Keratinocyte (primary cell): ENCODE data around the gene MAD1L1. TPM values are rescaled to one million over a fixed set of nuclear protein-coding genes. Genes with fewer than 3 reads are reported as not detected.
"Not testable (repeated sequence)": the region's sequence is repeated elsewhere in the genome, so short reads cannot be mapped to it uniquely, and the experiment has no call there.

Experiments used
- DNase-seq: peaks from one replicate; pipeline ENCODE4 v3.0.0-alpha.2; 2011; ENCODE audit warnings: low read depth, missing footprints, low spot score
- FAIRE-seq: peaks from 2 replicates; lab custom pipeline; 2011; peaks lifted over from hg19 to GRCh38; lab: Jason Lieb, UNC
- H2AFZ ChIP-seq: 2 replicates; pipeline ENCODE4 v1.6.0; 2012; ENCODE audit warnings: low read length, control low read depth, inconsistent platforms; ENCODE audit not compliant: control insufficient read depth
- H3K27ac ChIP-seq: 2 replicates; pipeline ENCODE4 v1.5.1; 2011; ENCODE audit warnings: low read length; ENCODE audit not compliant: control insufficient read depth, insufficient read depth
- H3K27me3 ChIP-seq: 3 replicates; pipeline ENCODE4 v1.6.0; 2011; ENCODE audit warnings: low read length; ENCODE audit not compliant: control insufficient read depth, insufficient read depth; ENCODE audit errors: extremely low read depth
- H3K36me3 ChIP-seq, 2 experiments: 2 replicates in 1 of 2; 3 replicates in 1 of 2; pipeline ENCODE4 v1.5.1; 2011; ENCODE audit warnings: low read length in 2 of 2, mild to moderate bottlenecking in 1 of 2; ENCODE audit not compliant: control insufficient read depth in 2 of 2, insufficient read depth in 2 of 2; ENCODE audit errors: extremely low read depth in 1 of 2
- H3K4me1 ChIP-seq: 3 replicates; pipeline ENCODE4 v1.5.1; 2011; ENCODE audit warnings: low read length; ENCODE audit not compliant: control insufficient read depth, insufficient read depth; ENCODE audit errors: extremely low read depth
- H3K4me2 ChIP-seq: 3 replicates; pipeline ENCODE4 v1.6.0; 2011; ENCODE audit warnings: low read depth, low read length; ENCODE audit not compliant: control insufficient read depth, insufficient read depth; ENCODE audit errors: extremely low read depth
- H3K4me3 ChIP-seq, 3 experiments: fragments of 200-600 bp in 1 of 3; sonication (generic) in 1 of 3; 2 replicates in 2 of 3; 3 replicates in 1 of 3; pipeline ENCODE4 v1.5.1; 2011 to 2016; ENCODE audit warnings: low read length in 3 of 3, mild to moderate bottlenecking in 3 of 3, control low read depth in 2 of 3, inconsistent platforms in 1 of 3, low read depth in 1 of 3, mixed read lengths in 1 of 3, mixed run types in 1 of 3, moderate library complexity in 1 of 3; ENCODE audit not compliant: control insufficient read depth in 2 of 3, insufficient read depth in 2 of 3; ENCODE audit errors: extremely low read depth in 1 of 3
- H3K79me2 ChIP-seq: 2 replicates; pipeline ENCODE4 v1.6.0; 2012; ENCODE audit warnings: low read length; ENCODE audit not compliant: control insufficient read depth, insufficient read depth
- H3K9ac ChIP-seq: 3 replicates; pipeline ENCODE4 v1.6.0; 2011; ENCODE audit warnings: low read length; ENCODE audit not compliant: control insufficient read depth, insufficient read depth; ENCODE audit errors: extremely low read depth
- H3K9me1 ChIP-seq: 3 replicates; pipeline ENCODE4 v1.6.0; 2011; ENCODE audit warnings: low read length; ENCODE audit not compliant: control insufficient read depth, insufficient read depth; ENCODE audit errors: extremely low read depth
- H3K9me3 ChIP-seq: 2 replicates; pipeline ENCODE4 v1.5.1; 2012; ENCODE audit warnings: low read depth, low read length; ENCODE audit not compliant: control insufficient read depth
- H4K20me1 ChIP-seq: 3 replicates; pipeline ENCODE4 v1.6.0; 2011; ENCODE audit warnings: low read length; ENCODE audit not compliant: control insufficient read depth, insufficient read depth; ENCODE audit errors: extremely low read depth
- EZH2 ChIP-seq: IDR thresholded peaks from one replicate; pipeline ENCODE4 v1.6.1; 2012; ENCODE audit warnings: inconsistent platforms, mild to moderate bottlenecking, low read length, moderate library complexity
- dilution Hi-C: fragments of 300-500 bp; cut with MboI; formaldehyde crosslinking; loops from one replicate; pipeline ENCODE4 v1.7.0; 2020; ENCODE audit warnings: low sequenced_read_pairs; ENCODE audit not compliant: extremely low pct_ligation_motif_present
- polyA plus RNA-seq, 5 experiments: library from polyadenylated mRNA; depleted of rRNA in 3 of 5; stranded (reverse) in 3 of 5; stranded (forward) in 1 of 5; unstranded in 1 of 5; fragments of >200 nt; gene quantifications; 1 replicate in 1 of 5; 2 replicates in 3 of 5; 3 replicates in 1 of 5; pipeline versions ENCODE4 v1.2.1 to v1.2.3, GENCODE V29; 2011 to 2012; ENCODE audit warnings: missing spikeins in 2 of 5, low read depth in 1 of 5, low replicate concordance in 1 of 5
- TF ChIP-seq, protein P1 (sequence below), 3 experiments: IDR thresholded peaks in 1 of 3; conservative IDR thresholded peaks in 1 of 3; optimal IDR thresholded peaks in 1 of 3; 2 replicates in 2 of 3; 3 replicates in 1 of 3; pipeline versions ENCODE3 to v1.5.1; 2011; ENCODE audit warnings: low read length in 3 of 3, mild to moderate bottlenecking in 3 of 3, moderate library complexity in 2 of 3, control low read depth in 1 of 3, inconsistent platforms in 1 of 3; ENCODE audit not compliant: insufficient read depth in 2 of 3; ENCODE audit errors: extremely low read depth in 1 of 3

MAD1L1 gene
- polyA plus RNA-seq, 1 donor (not counting 4 experiments of a cell fraction or from before 2014, with no cell fraction given), result 18.0 TPM

DNA sequence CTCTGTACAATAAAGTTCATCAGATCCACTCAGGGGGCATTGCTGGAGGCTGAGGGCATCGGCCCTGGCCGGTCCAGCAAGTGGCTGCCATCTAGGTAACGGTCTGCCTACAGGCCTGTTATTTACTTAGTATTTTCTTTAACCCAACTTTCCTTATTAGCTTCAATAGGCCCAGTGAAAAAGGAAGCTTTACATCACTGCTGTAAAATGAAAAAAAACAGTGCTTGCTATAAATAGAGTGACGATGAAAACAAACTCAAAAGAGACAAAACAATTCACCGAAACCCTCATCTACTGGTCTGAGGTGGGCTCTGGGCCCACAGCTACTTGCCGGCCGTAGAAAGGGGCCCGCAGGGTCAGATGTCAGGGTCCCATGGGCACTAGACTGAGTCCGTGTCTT is 370.2 kb downstream of the MAD1L1 start:
- Histone ChIP-seq H4K20me1 (no peaks in the 10 kb centered on the region), H3K9me1 (no peaks in the 10 kb centered on the region), H3K9me3 (no peaks in the 10 kb centered on the region), H3K4me3 (no peak overlapping the region), H3K4me2 (no peak overlapping the region), H3K9ac (no peak overlapping the region), H3K27ac (no peak overlapping the region), H3K79me2 (no peaks in the 10 kb centered on the region), H3K27me3 (no peaks in the 10 kb centered on the region), H2AFZ (no peak overlapping the region), H3K36me3 (peaks cover 0 to 1% of the 10 kb centered on the region in 2 experiments), H3K4me1 (no peaks in the 10 kb centered on the region)
- FAIRE-seq, result no peak
- dilution Hi-C loops, result no loop called here
- no peak for TF ChIP-seq EZH2
- TF ChIP-seq, protein P1, sequence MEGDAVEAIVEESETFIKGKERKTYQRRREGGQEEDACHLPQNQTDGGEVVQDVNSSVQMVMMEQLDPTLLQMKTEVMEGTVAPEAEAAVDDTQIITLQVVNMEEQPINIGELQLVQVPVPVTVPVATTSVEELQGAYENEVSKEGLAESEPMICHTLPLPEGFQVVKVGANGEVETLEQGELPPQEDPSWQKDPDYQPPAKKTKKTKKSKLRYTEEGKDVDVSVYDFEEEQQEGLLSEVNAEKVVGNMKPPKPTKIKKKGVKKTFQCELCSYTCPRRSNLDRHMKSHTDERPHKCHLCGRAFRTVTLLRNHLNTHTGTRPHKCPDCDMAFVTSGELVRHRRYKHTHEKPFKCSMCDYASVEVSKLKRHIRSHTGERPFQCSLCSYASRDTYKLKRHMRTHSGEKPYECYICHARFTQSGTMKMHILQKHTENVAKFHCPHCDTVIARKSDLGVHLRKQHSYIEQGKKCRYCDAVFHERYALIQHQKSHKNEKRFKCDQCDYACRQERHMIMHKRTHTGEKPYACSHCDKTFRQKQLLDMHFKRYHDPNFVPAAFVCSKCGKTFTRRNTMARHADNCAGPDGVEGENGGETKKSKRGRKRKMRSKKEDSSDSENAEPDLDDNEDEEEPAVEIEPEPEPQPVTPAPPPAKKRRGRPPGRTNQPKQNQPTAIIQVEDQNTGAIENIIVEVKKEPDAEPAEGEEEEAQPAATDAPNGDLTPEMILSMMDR (optimal IDR thresholded peaks at IDR 0.05 in 1 of 3, IDR thresholded peaks at IDR 0.05 in 1 of 3, conservative IDR thresholded peaks at IDR 0.05 in 1 of 3; ENCODE audit: extremely low read depth in 1 of 3, insufficient read depth in 2 of 3, low read length in 3 of 3), result no peak
- no peak for DNase-seq

DNA sequence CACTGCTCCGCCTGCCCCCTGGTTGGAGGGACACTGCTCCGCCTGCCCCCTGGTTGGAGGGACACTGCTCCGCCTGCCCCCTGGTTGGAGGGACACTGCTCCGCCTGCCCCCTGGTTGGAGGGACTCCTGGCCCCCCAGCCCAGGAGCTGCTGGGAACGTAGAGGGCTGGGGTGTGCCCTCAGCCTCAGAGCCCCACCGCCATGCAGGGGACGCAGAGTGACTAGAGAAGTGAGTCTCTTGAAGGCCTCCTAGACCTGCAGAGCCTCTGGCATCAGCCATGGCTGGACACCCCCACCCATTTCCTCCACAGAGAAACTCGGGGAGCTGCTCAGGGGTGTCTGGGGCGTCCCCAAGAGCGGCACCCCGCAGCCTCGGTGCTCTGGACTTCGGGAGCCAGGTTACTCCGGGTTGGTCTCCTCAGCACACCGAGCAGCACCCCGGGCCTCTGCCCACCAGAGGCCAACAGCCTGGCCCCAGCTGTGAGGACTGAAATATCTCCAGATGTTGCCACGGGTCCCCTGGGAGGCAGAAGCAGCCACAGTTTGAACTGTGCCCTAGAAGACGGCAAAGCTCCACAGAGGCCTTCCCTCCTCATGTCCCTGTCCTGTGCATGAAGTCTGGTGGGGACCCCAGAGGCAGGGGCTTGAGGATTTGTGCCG is 370.8 kb downstream of the MAD1L1 start:
- H3K9ac ChIP-seq, result no peak overlapping the region

DNA sequence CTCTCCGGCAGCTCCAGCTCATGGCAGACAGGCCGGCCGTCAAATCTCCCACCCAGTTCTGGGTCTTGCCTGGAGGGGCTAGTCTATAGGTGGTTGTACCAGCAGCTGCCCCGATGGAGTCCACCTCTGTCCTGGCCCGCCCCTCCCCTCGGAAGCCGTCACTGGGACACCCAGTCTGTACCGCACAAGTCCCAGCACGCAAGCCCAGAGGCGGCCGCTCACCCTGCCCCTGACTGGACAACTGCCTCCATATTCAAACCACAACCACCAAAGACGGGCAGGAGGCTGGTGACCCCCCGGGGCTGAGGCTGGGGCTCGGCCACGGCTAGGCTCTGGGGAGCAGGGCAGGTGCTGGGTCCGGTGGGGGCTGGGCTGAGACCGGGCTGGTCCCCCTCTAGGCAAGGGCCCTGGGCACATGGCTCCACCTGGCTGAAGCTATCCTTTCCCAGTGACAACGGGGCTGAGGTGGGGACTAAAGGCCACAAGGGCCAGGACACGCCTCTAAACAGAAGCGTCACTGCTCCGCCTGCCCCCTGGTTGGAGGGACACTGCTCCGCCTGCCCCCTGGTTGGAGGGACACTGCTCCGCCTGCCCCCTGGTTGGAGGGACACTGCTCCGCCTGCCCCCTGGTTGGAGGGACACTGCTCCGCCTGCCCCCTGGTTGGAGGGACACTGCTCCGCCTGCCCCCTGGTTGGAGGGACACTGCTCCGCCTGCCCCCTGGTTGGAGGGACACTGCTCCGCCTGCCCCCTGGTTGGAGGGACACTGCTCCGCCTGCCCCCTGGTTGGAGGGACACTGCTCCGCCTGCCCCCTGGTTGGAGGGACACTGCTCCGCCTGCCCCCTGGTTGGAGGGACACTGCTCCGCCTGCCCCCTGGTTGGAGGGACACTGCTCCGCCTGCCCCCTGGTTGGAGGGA is 371.6 kb downstream of the MAD1L1 start:
- H3K36me3 ChIP-seq, H3K27me3 ChIP-seq, H4K20me1 ChIP-seq, H3K79me2 ChIP-seq, H3K9ac ChIP-seq, H2AFZ ChIP-seq, H3K4me1 ChIP-seq, H3K4me2 ChIP-seq, DNase-seq, FAIRE-seq, H3K9me1 ChIP-seq, dilution Hi-C loops, H3K27ac ChIP-seq, H3K4me3 ChIP-seq, H3K9me3 ChIP-seq: not testable (repeated sequence)

More for the DNA sequence above, 370.8 kb downstream of the MAD1L1 start:
- Histone ChIP-seq H3K4me2 (no peak overlapping the region), H2AFZ (no peak overlapping the region), H3K9me1 (no peaks in the 10 kb centered on the region), H3K4me1 (no peaks in the 10 kb centered on the region), H3K79me2 (no peaks in the 10 kb centered on the region), H3K4me3 (no peak overlapping the region), H3K27ac (no peak overlapping the region), H4K20me1 (no peaks in the 10 kb centered on the region), H3K9me3 (no peaks in the 10 kb centered on the region), H3K36me3 (peaks cover 0 to 1% of the 10 kb centered on the region in 2 experiments), H3K27me3 (no peaks in the 10 kb centered on the region)
- FAIRE-seq, result no peak
- TF ChIP-seq, protein P1 (optimal IDR thresholded peaks at IDR 0.05 in 1 of 3, IDR thresholded peaks at IDR 0.05 in 1 of 3, conservative IDR thresholded peaks at IDR 0.05 in 1 of 3; ENCODE audit: extremely low read depth in 1 of 3, insufficient read depth in 2 of 3, low read length in 3 of 3), result no peak
- TF ChIP-seq EZH2, result no peak
- dilution Hi-C loops, result no loop called here
- no peak for DNase-seq
